G401 (cell line): ENCODE results near the gene PCDHA11. TPM values are rescaled to one million over a fixed set of nuclear protein-coding genes. Genes with fewer than 3 reads are reported as not detected.
"Not testable (repeated sequence)": the region's sequence is repeated elsewhere in the genome, so short reads cannot be mapped to it uniquely, and the experiment has no call there.

Experiments used
- DNase-seq: peaks from one replicate; pipeline ENCODE4 v3.0.0-alpha.2; 2015; ENCODE audit warnings: low spot score
- in situ Hi-C: cut with HindIII; loops from 2 replicates; pipeline ENCODE4 v1.10.0; 2016; ENCODE audit warnings: low sequenced_read_pairs, mixed read lengths
- total RNA-seq: library from RNA; depleted of rRNA; stranded (reverse); fragments of >200 nt; shearing (Covaris generic); gene quantifications from 2 replicates; pipeline ENCODE4 v1.2.3, GENCODE V29; 2014

Gene PCDHA11
- total RNA-seq, 1 experiment from 2014 or later: 6.6 TPM

- in situ Hi-C loops, DNase-seq: not testable (repeated sequence)
Measured at GRCh38 chr5:140848139-140849102, 20.3 kb upstream of the PCDHA11 start, which contains the start of gene PCDHA9. TSS of gene PCDHA9 (plus strand) at chr5:140848382. CDS start at chr5:140848496, 114 bp downstream.

- in situ Hi-C loops, DNase-seq: not testable (repeated sequence)
Measured at GRCh38 chr5:140849831-140850634, 18.7 kb upstream of the PCDHA11 start.

- peak; percentile 25 for DNase-seq
- in situ Hi-C loops: no loop called here
Measured at GRCh38 chr5:140855772-140856674, 12.7 kb upstream of the PCDHA11 start, which contains the start of gene PCDHA10. TSS of gene PCDHA10 (plus strand) at chr5:140855897. CDS start at chr5:140856049, 152 bp downstream.

- in situ Hi-C loops: no loop called here
- DNase-seq: no peak
Measured at GRCh38 chr5:140857177-140857986, 11.4 kb upstream of the PCDHA11 start.

GRCh38 chr5:140857987-140858240 lies 10.8 kb upstream of the PCDHA11 start:
- in situ Hi-C loops: no loop called here
- no peak for DNase-seq

- no peak for DNase-seq
- in situ Hi-C loops: no loop called here
Measured at GRCh38 chr5:140862441-140863295, 6.1 kb upstream of the PCDHA11 start.

- in situ Hi-C loops: no loop called here
- DNase-seq: no peak
Measured at GRCh38 chr5:140869555-140869886, 764 bp downstream of the PCDHA11 start.

GRCh38 chr5:140870221-140871201 lies 1.8 kb downstream of the PCDHA11 start:
- in situ Hi-C loops: no loop called here
- no peak for DNase-seq

GRCh38 chr5:140875085-140876065 lies 6.6 kb downstream of the PCDHA11 start, which contains the start of gene PCDHA12:
TSS of gene PCDHA12 (plus strand) at chr5:140875308. CDS start at chr5:140875473, 165 bp downstream.
- in situ Hi-C loops: no loop called here
- peak; percentile 66 for DNase-seq

- DNase-seq, in situ Hi-C loops: not testable (repeated sequence)
Measured at GRCh38 chr5:140876541-140877261, 7.9 kb downstream of the PCDHA11 start.

GRCh38 chr5:140877262-140877581 lies 8.5 kb downstream of the PCDHA11 start:
- DNase-seq: no peak
- in situ Hi-C loops: no loop called here

- peak; percentile 37 for DNase-seq
Measured at GRCh38 chr5:140881889-140882590, 13.3 kb downstream of the PCDHA11 start, which contains the start of gene PCDHA13. TSS of gene PCDHA13 (plus strand) at chr5:140882124. CDS start at chr5:140882269, 145 bp downstream.

GRCh38 chr5:140882591-140882899 lies 13.8 kb downstream of the PCDHA11 start:
- in situ Hi-C loops: no loop called here
- peak; percentile 19 for DNase-seq

More at GRCh38 chr5:140881889-140882590, 13.3 kb downstream of the PCDHA11 start, which contains the start of gene PCDHA13:
- in situ Hi-C loops: no loop called here

GRCh38 chr5:140883373-140883772 lies 14.6 kb downstream of the PCDHA11 start:
- no peak for DNase-seq
- in situ Hi-C loops: no loop called here
